DND-41 (cell line): ENCODE data around the gene TMEM94.

Experiments used
- CTCF ChIP-seq: IDR thresholded peaks from 2 replicates; pipeline ENCODE4 v1.5.1; 2012; ENCODE audit warnings: borderline replicate concordance, low read length, moderate library complexity, mild to moderate bottlenecking; ENCODE audit not compliant: poor library complexity, severe bottlenecking; ENCODE audit errors: extremely low read depth
- EZH2 ChIP-seq: IDR thresholded peaks from 3 replicates; pipeline ENCODE4 v1.6.1; 2012; ENCODE audit warnings: borderline replicate concordance, low read depth, mild to moderate bottlenecking, moderate library complexity, low read length, inconsistent platforms; ENCODE audit not compliant: severe bottlenecking

- no peak for TF ChIP-seq CTCF
- TF ChIP-seq EZH2, result no peak
Measured at GRCh38 chr17:75476271-75476671, 19.8 kb downstream of the TMEM94 start.
